Spleen (tissue), 11 donors: ENCODE measurements around the gene NOTCH1. TPM values are rescaled to one million over a fixed set of nuclear protein-coding genes. Genes with fewer than 3 reads are reported as not detected.
A peak's percentile ranks its signal among the peaks of the same experiment; 100 is the strongest.

Experiments used
- DNase-seq: peaks from one replicate; pipeline ENCODE4 v3.0.0-alpha.2; 2020
- H3K27ac ChIP-seq, 8 donors: fragments of 200-600 bp; sonication (generic) in 7 of 8; 1 replicate in 4 of 8; 2 replicates in 4 of 8; pipeline versions ENCODE4 v1.5.0 to v1.8.0; 2016 to 2021; ENCODE audit warnings: inconsistent platforms in 4 of 8, mild to moderate bottlenecking in 4 of 8, moderate library complexity in 1 of 8
- H3K27me3 ChIP-seq, 7 donors: fragments of 200-600 bp; sonication (generic) in 6 of 7; replicated peaks in 1 of 7; 1 replicate in 4 of 7; 2 replicates in 3 of 7; pipeline versions ENCODE4 v1.5.0 to v1.8.0; 2016 to 2021; ENCODE audit warnings: inconsistent platforms in 3 of 7, mild to moderate bottlenecking in 1 of 7
- H3K36me3 ChIP-seq, 6 donors: fragments of 200-600 bp; sonication (generic) in 5 of 6; 1 replicate in 4 of 6; 2 replicates in 2 of 6; pipeline versions ENCODE4 v1.5.0 to v1.8.0; 2016 to 2021; ENCODE audit warnings: inconsistent platforms in 2 of 6
- H3K4me1 ChIP-seq, 6 donors: fragments of 200-600 bp; sonication (generic) in 5 of 6; 1 replicate in 3 of 6; 2 replicates in 3 of 6; pipeline versions ENCODE4 v1.5.0 to v1.8.0; 2016 to 2021; ENCODE audit warnings: inconsistent platforms in 3 of 6
- H3K4me3 ChIP-seq, 8 donors: fragments of 200-600 bp; sonication (generic) in 7 of 8; 1 replicate in 4 of 8; 2 replicates in 4 of 8; pipeline versions ENCODE4 v1.5.0 to v1.8.0; 2016 to 2021; ENCODE audit warnings: inconsistent platforms in 4 of 8, mild to moderate bottlenecking in 4 of 8, moderate library complexity in 2 of 8
- H3K9me3 ChIP-seq, 8 donors: fragments of 200-600 bp; sonication (generic) in 7 of 8; 1 replicate in 4 of 8; 2 replicates in 4 of 8; pipeline versions ENCODE4 v1.5.0 to v1.8.0; 2016 to 2021; ENCODE audit warnings: inconsistent platforms in 4 of 8
- CTCF ChIP-seq, 11 experiments: fragments of 200-600 bp in 7 of 11; fragments of 450-650 bp in 4 of 11; sonication (generic) in 4 of 11; IDR thresholded peaks in 8 of 11; conservative IDR thresholded peaks in 3 of 11; 1 replicate in 7 of 11; 2 replicates in 4 of 11; pipeline versions ENCODE4 v1.4.0 to v1.8.0; 2016 to 2021; ENCODE audit warnings: antibody characterized with exemption in 11 of 11, inconsistent platforms in 4 of 11, mild to moderate bottlenecking in 1 of 11
- POLR2A ChIP-seq, 3 donors: fragments of 450-650 bp; IDR thresholded peaks; one replicate each; pipeline ENCODE4 v1.5.1; 2017; ENCODE audit warnings: antibody characterized with exemption in 3 of 3, mild to moderate bottlenecking in 1 of 3
- POLR2AphosphoS5 ChIP-seq, 3 donors: sonication (generic); formaldehyde crosslinking; IDR thresholded peaks; one replicate each; pipeline ENCODE4 v1.5.1; 2017; ENCODE audit warnings: antibody characterized with exemption in 3 of 3
- WGBS, 5 donors: extraction: QIAGEN DNeasy Blood & Tissue Kit in 3 of 5; methylation state at CpG; one replicate each; pipeline versions ENCODE4 v1.1.5 to v1.1.7; 2013 to 2018; 5-methylcytosine and 5-hydroxymethylcytosine counted together
- intact Hi-C: fragments of 100-400 bp; cut with DNase I; formaldehyde crosslinking; loops from one replicate; pipeline ENCODE4 v1.15.0; 2023; ENCODE audit warnings: low total_unique reads
- polyA plus RNA-seq, 3 donors: library from polyadenylated mRNA; stranded (reverse); fragments of 200-250 nt; gene quantifications; one replicate each; pipeline ENCODE4 v1.2.1, GENCODE V29; 2013
- total RNA-seq, 7 donors: library from RNA; depleted of rRNA in 3 of 7; stranded (reverse); fragments of >200 nt in 3 of 7; fragmentation: NEBNext Ultra II Directional in 4 of 7; extraction: Animal tissue kit (Norgen Biotek cat#: 25700) in 4 of 7; gene quantifications; one replicate each; pipeline versions ENCODE4 v1.1.0 to v1.2.1, GENCODE V29; 2016 to 2021
- donor health status: healthy with polysubstance abuse.
- donor health status: DM: no; HTN: no; CAD: no; lungs with moderate emphysema.
- donor health status: DM: no; HTN: no; CAD: no.
- donor health status: Bipolar disorder and iron deficiency.
- donor health status: healthy.
- donor health status: DM: no; HTN: no; CAD: no.
- donor health status: DM: yes; HTN: yes; CAD: no.

NOTCH1 gene
- total and polyA plus RNA-seq, 10 donors = 4.9 to 140 (median 93.9) TPM

GRCh38 chr9:136550439-136551289 is 4.8 kb upstream of the NOTCH1 start:
- DNase-seq = no peak
- WGBS, 5 donors = 82 to 94% (median 88%) methylated on average over 9 to 13 of the region's 13 CpGs
- Histone ChIP-seq H3K4me3 (peak overlapping the region in 1 of 8 donors; percentile 5), H3K9me3 (no peaks in the 10 kb centered on the region), H3K36me3 (no peaks in the 10 kb centered on the region), H3K27ac (peak overlapping the region in 7 of 8 donors; percentile 61 to 81 (median 69)), H3K27me3 (no peaks in the 10 kb centered on the region), H3K4me1 (peaks cover 31 to 74% (median 51%) of the 10 kb centered on the region in 6 donors)
- intact Hi-C loops = no loop called here
- TF ChIP-seq POLR2A (IDR thresholded peaks at IDR 0.05) (no peak), CTCF (IDR thresholded peaks at IDR 0.05 in 8 of 11, conservative IDR thresholded peaks at IDR 0.05 in 3 of 11) (no peak), POLR2AphosphoS5 (IDR thresholded peaks at IDR 0.05) (no peak)

GRCh38 chr9:136549010-136549980 is 3.4 kb upstream of the NOTCH1 start:
- no peak for TF ChIP-seq POLR2AphosphoS5 (IDR thresholded peaks at IDR 0.05)
- TF ChIP-seq CTCF (IDR thresholded peaks at IDR 0.05 in 8 of 11, conservative IDR thresholded peaks at IDR 0.05 in 3 of 11) = no peak
- no peak for TF ChIP-seq POLR2A (IDR thresholded peaks at IDR 0.05)
- no peaks in the 10 kb centered on the region for H3K9me3 ChIP-seq
- H3K4me3 ChIP-seq = no peak overlapping the region
- no peaks in the 10 kb centered on the region for H3K27me3 ChIP-seq
- intact Hi-C loops = no loop called here
- 80 to 91% (median 86%) methylated on average over 25 to 29 of the region's 29 CpGs for WGBS, 5 donors
- peak overlapping the region in 1 of 8 donors; percentile 100 for H3K27ac ChIP-seq
- DNase-seq = no peak
- H3K4me1 ChIP-seq = peaks cover 32 to 82% (median 55%) of the 10 kb centered on the region in 6 donors
- H3K36me3 ChIP-seq = no peaks in the 10 kb centered on the region

- WGBS, 5 donors = 63 to 92% (median 85%) methylated on average over 8 to 25 of the region's 25 CpGs
- Histone ChIP-seq H3K9me3 (no peaks in the 10 kb centered on the region), H3K4me3 (peak overlapping the region in 1 of 8 donors; percentile 91), H3K4me1 (peaks cover 42 to 90% (median 70%) of the 10 kb centered on the region in 6 donors), H3K36me3 (peaks cover 0 to 14% (median 3%) of the 10 kb centered on the region in 6 donors), H3K27me3 (no peaks in the 10 kb centered on the region), H3K27ac (peak overlapping the region in 6 of 8 donors; percentile 97 to 100 (median 99))
- DNase-seq = no peak
- intact Hi-C loops = no loop called here
- no peak for TF ChIP-seq POLR2AphosphoS5 (IDR thresholded peaks at IDR 0.05)
- TF ChIP-seq CTCF (IDR thresholded peaks at IDR 0.05 in 8 of 11, conservative IDR thresholded peaks at IDR 0.05 in 3 of 11) = no peak
- no peak for TF ChIP-seq POLR2A (IDR thresholded peaks at IDR 0.05)
These were observed 1.8 kb upstream of the NOTCH1 start for GRCh38 chr9:136547508-136548215.
